GM21825 (cell line): ENCODE measurements around the gene FCN3.
A peak's percentile ranks its signal among the peaks of the same experiment; 100 is the strongest.
"Not testable (repeated sequence)": the region's sequence is repeated elsewhere in the genome, so short reads cannot be mapped to it uniquely, and the experiment has no call there.

ENCODE experiments used
- ATAC-seq: cut with Tn5 transposase; IDR thresholded peaks from one replicate; pipeline ENCODE4 v1.9.1; 2021; ENCODE audit warnings: mild to moderate bottlenecking, moderate library complexity; ENCODE audit not compliant: unreplicated experiment

FCN3 gene

DNA sequence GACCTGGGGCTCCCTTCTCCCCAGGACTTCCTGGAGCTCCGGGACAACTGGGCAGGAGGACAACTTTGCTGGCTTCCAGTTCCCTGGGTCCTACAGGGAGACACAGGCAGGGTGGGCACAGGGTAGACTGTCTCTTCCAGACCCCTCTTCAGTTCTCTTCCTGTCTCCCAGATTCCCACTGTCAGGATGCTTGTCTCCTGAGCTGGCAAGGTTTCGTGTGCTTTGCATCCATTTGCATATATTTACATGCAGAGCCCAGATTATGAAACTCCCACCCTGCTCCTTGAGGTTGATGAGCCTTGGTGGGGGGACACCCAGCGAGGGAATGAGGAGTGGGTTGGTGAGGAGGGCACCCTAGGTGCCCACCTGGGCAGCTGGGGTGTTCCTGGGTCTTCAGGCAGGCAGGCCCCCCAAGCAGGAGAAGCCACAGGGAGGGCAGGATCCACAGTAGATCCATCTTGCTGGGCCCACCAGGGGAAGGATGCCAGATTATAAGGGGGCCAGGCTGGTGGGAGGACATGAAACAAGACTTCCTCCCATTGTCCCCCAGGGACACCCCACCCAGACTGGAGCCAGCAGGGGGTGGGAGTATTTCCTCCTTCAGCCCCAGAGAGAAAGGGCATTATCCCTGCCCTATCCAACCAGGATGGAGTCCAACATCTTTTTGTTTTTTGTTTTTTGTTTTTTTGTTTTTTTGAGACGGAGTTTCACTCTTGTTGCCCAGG, at the start of gene FCN3:
Gene FCN3, minus strand, starts transcription at position 463 of the 725 bp plus-strand sequence. Its CDS starts 6 bp downstream, at position 457.
- ATAC-seq: no peak

DNA sequence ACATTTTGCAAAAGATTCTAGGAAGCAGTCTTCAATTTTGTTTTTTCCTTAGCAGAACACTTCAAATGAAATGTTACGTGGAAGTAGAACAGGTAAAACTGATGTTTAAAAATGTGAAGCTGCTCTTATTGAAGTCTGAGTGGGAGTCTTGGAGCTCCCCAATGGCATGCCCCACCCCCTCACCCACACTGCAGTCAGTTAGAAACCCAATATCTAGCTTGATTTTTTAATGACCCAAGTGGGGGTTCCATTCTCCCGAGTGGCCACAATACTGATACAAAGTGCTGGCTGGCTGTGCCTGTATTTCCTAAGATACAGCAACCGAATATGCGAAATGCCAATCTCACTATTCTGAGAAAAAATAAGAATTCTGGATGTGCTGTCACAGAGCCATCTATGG, 49.1 kb upstream of the FCN3 start:
- no peak for ATAC-seq

DNA sequence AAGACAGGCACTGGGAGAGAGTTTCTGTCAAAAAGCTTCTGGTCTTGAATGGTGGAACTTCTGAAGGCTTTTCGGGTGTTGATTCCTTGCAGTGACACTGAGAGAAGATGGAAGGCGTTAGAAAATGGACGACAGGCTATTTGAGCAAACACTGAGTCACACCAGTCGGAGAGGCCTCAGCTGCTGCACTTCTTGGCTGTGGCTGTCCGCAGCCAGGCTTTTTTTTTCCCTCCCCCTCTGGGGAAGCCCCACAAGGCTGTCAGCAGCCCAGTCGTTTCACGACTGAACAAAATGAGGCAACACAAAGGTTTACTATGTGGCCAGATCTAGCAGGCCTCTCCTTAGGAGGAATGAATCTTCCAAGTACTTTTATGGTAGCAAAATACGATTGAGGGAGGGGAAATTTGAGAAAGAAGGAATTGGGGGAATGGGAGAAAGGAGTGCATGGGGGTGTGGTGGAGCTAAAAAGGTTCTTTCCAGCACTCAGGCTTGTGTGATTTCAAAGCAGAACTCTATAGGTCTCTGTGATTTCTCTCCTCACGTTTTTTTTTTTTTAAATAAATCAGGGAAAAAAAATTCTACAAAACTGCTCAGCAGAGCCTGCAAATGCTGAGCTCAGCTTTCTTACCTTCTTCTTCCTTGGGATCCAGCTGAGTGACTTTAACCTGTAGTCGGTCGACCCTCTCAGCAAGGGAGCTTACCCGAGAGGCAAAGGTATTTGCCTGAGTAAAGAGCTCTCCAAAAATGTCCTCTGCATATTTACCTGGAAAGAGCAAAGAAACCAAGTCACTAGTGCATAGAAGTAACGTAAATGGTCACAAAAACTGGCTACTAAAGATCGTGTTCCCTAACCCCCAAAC, 43.9 kb upstream of the FCN3 start:
- ATAC-seq: peak; percentile 61

DNA sequence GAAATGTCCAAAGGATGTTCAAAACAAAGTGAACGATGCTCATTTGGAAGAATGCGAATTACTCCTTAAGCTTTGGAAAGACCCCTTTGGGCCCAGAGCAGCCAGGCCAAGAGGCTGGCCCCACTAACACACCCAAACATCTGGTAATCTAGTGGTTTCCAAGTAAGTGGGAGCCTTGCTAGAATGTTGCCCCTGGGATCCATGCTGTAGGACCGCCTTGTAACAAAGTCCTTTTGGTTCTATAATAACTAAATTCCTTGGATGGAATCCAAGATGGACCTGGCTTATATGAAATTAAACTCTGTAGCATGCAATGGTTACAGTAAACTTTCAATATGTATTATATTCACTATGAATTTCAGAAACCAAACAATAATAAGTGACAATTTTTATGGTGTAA, 43.1 kb upstream of the FCN3 start:
- ATAC-seq: no peak

- ATAC-seq: no peak
Measured at GRCh38 chr1:27416387-27417111, 41.9 kb upstream of the FCN3 start.

DNA sequence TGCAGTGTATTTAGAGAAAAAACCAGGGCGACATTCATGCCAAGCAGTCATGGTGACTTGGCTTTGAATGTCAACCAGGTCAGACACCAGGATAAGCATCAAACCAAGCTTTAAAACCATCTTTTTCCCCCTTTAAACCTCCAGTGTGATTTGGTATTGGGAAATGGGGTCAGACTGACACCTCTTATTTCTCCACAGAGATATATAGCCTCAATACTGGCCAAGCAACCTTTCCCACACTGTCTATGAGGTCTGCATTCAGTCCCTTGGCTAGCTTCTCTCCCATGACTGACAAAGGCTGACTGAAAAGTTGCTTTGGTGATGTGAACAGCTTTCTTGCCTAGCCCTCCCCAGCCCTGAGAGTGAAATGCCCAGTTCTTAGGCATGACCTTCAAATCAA, 39.5 kb upstream of the FCN3 start:
- no peak for ATAC-seq

DNA sequence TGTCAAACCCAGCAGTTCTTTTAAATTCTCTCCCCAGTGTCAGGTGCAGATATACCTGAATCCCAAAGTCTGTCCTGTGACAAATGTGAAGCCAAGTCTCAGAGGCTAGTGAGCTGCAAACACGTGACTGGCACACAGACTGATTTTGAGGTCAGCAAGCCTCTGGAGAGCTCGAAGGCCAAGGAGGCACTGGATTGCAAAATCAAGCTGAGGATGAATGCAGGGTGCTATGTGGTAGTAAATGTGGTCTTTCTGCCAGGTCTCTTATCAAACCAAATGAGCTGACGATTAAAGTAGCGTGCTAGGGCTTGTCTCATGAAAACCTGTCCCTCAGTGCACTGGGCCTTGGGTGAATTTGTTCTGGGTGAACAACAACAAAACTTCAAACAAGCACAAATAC, 38.4 kb upstream of the FCN3 start:
- no peak for ATAC-seq

DNA sequence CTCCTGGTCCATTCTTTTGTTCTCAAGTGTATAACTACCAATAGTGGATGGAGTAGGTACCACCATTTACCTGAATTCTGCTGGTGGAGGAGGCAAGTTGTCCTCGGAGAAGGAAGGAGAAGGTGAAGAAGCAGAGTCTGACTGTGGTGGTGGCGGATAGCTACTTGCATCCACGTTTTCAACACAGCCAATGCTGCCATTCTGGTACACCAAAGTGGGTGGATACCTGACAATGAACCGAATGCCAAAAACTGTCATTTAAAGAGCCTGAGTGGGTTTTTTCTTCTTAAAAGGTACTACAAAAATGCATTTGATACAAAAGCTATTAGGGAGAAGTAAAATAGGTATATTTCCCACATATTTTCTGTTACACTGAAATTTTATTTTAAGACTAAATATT, 37.9 kb upstream of the FCN3 start:
- no peak for ATAC-seq

DNA sequence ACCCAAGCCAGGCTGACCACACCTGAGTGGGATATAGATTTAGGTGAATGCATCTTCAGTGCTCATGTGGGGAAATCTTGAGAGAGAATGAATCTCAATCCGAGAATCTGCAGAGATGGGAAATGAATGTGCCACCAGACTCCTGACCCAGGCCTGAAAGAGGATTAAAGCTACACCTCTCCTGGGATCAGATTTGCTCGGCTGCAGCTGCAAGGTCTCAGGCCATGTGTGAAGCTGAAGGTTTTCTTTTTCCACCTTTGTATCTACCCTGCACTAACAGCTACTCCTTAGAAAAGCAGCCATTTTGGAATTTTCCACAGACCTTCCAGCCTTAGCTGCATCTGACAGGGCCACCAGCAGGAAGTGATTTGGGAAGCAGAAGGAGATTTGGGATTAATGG, 36.1 kb upstream of the FCN3 start:
- ATAC-seq: no peak

DNA sequence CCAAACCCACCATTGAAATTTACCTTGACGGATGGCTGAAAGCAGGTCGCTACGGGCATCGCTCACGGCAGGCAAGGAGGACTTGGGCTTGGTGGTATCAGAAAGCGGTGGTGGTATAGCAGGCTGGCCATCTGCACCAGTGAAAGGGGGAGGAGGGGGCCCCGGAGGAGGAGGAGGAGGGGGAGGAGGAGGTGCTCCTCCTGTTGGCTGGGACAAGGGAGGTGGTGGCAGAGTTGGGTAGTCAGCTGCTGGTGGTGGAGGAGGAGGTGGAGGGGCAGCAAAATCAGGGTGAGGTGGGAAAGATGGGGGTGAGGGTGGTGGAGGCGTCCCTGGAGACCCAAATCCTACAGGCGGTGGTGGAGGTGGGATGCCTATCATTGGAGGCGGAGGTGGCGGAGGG, 35.0 kb upstream of the FCN3 start:
- no peak for ATAC-seq

DNA sequence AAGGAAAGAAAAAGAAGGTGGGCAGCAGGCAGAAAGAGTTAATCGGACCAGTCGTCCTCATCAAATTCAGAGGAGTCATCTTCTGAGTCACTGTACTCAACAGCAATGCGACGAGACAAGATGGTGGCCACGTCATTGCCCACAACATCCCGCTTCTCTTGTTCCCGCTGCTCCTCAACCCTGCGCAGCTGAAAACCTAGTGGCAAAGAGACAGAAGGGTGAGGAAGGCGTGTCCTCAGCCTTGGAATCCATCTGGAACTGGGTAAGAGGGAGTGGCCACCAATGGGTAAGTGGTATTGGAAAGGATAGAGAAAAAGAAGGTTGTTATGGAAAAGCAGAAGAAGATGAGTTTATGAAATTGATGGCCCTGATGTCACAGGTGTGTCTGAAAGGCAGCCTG, 33.5 kb upstream of the FCN3 start:
- ATAC-seq: no peak

DNA sequence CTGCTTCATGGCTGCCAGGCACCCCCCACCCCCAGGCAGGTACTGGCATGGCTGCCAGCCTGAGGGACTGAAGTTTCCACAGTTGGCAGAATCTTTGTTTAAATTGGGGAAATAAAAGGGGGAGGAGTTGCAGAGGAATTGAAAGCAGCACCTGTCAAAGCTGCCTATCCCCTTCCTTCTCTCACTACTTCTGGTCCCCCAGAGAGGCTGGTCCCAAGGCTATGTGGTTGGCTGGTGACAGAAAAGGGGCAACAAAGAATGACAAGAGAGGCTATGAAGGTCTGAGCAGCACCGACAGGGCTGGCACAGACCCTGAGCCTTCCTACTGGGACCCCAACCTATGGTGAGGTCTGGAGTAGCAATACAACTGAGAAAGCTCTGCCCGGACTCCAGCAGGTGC, 32.2 kb upstream of the FCN3 start:
- not testable (repeated sequence) for ATAC-seq

DNA sequence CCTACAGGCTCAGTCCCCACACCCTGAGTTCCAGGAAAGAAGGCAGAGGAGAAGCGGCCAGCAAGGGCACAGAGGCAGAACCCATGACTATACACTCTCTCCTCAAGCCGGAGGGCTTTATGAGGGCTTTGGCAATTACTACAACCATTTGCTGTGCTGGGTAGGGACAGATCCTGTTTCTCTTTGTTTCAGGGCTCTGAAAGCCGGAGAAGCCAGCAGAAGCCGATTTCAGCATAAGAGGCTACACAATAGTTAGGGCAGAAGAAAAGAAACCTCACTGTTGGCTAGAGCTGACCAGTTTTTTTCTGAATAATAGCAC, 31.7 kb upstream of the FCN3 start:
- no peak for ATAC-seq

DNA sequence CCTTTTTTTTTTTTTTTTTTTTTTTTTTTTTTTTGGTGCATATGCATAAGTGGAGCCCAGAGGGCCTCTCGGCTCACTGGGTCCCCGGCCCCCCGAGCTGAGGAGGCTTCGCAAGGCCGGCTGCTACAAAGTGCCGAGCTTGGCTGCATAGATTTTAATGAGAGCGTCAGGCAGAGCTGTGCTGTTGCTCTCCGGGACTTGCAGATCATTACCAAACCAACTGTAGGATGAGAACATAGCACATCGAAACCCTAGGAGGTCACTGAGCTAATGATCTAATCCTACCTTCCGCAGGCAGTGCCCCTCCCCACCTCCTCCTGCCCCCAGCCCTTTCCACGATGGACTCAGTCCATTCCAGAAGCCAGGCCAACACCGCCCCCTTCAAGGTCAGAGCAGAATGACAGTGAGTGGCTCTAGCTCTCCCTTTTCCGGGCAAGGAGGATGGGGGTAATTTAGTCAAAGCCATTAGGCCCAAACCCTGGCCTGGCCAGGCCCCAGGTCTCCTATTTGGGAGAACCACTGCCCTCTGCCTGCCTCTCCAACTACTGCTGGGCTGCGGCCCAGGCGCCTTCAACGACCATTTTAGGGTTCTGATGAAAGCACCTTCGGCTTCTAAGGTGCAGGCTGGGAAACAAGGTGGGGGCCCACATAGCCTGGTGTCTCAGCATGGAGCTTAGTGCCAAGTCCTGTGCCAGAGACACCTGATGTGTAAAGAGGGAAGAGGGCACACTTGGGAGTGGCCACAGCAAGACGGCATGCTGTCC, 31.2 kb upstream of the FCN3 start:
- ATAC-seq: not testable (repeated sequence)

GRCh38 chr1:27405074-27405473, 30.4 kb upstream of the FCN3 start:
- ATAC-seq: no peak

GRCh38 chr1:27403931-27404330, 29.3 kb upstream of the FCN3 start:
- ATAC-seq: no peak

DNA sequence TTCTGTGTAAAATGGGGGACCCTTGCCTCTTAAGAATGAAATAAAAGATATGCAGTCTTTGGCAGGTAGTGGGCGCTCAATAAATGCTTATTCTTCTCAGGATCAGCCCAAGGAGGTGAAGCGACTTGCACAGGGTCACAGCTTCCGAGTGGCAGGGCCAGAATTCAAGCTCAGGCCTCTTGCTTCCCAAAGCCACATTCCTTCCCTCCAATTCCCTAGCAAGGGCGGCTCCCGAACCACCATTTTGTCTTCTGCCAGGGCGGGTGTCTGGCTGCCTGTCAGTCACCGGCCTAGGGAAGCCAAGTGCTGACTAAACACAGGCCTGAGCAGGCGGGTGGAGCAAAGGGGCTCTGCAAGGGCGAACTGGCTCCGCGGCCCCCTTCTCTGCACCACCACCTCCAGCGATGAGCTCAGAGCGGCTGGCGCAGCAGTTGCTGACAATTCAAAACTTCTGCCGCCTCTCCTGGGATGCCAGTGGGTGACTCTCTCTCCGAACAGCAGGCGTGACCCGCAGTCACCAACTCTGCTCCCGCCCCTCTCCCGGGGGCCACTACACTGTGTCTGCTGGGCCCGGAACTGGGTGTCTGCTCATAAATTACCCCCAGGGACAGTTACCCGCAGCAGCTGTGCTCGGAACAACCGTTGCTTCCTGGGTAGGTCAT, 28.6 kb upstream of the FCN3 start:
- ATAC-seq: no peak

GRCh38 chr1:27402349-27402754, 27.7 kb upstream of the FCN3 start:
- ATAC-seq: no peak

- ATAC-seq: no peak
Measured at GRCh38 chr1:27400963-27401341, 26.3 kb upstream of the FCN3 start.

DNA sequence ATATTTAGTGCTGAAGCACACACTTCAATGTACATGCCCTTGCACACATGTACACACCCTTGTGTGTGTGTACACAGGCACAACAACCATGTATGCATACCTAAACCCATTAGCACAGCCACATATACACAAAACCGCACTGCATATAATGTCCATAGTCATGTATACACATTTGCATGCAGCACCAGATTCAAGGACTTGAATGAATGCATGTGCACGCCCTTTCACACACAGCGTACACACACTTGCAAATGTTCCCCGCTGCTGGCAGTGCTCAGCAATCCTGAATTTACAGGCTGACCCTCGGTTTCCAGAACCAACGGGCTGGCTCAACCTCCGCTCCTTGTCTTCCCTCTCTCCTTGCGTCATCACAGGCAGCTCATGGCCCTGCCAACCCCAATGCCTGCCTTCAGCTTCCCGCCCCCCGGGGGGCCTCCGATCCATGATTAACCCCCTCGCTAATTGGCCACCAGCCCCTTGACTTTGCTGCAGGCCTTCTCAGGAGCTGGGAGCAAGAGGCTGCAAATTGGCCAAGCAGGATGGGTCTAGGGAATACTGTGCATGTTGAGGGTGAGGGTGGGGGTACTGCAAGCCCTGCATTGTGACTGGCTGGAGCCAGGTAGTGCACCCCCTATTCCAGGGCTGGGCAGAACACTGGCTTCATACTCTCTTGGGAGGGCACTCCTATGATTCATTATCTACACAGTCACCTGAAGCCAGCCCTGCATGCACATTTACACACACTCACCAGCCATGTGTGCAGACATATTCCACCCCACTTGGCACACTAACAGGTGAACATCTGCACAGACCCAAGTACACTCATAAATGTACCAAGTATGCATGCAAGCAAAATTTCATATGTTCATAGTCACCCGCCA, 25.7 kb upstream of the FCN3 start:
- no peak for ATAC-seq
